GM21528 (cell line): ENCODE measurements around the gene RELN.
A peak's percentile ranks its signal among the peaks of the same experiment; 100 is the strongest.
"Not testable (repeated sequence)": the region's sequence is repeated elsewhere in the genome, so short reads cannot be mapped to it uniquely, and the experiment has no call there.

Experiments used
- ATAC-seq: cut with Tn5 transposase; IDR thresholded peaks from one replicate; pipeline ENCODE4 v1.9.1; 2021; ENCODE audit warnings: mild to moderate bottlenecking, moderate library complexity; ENCODE audit not compliant: unreplicated experiment, low FRiP score

Gene RELN

GRCh38 chr7:103857435-103857834 lies 132.0 kb downstream of the RELN start:
- no peak for ATAC-seq

DNA sequence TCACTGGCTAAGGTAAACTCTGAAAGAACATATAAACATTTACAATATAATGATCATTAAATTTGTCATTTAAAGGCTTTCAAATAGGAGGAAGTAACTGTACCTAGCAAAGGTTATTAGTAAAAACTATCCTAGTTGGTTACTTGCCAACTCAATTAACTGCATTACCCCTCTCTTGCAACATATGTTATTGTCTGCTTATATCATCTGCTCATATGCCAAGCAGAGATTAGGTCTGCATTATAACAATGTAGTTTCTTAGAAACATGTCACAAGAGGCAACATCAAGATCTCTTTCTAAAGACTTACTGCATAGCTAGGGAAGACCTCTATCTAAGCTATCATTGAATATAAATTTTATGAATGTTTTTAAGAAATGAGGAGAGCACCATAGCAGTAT lies 132.5 kb downstream of the RELN start:
- no peak for ATAC-seq

DNA sequence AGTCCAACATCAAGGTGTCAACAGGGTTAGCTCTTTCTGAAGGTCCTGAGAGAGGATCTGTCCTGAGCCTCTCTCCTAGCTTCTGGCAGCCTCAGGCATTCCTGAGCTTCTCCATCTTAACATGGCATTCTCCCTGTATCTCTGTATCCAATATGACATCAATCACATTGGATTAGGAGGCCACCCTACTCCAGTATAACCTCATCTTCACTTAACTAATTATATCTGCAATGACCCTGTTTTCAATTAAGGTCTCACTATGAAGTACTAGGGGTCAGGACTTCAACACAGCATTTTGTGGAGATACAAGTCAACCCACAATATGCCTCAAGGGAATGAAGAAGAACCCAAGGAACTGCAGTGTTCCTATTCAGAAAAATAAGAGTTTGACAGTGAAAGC lies 133.8 kb downstream of the RELN start:
- no peak for ATAC-seq

GRCh38 chr7:103854611-103855010 lies 134.8 kb downstream of the RELN start:
- no peak for ATAC-seq

GRCh38 chr7:103851357-103851756 lies 138.1 kb downstream of the RELN start:
- ATAC-seq = no peak

DNA sequence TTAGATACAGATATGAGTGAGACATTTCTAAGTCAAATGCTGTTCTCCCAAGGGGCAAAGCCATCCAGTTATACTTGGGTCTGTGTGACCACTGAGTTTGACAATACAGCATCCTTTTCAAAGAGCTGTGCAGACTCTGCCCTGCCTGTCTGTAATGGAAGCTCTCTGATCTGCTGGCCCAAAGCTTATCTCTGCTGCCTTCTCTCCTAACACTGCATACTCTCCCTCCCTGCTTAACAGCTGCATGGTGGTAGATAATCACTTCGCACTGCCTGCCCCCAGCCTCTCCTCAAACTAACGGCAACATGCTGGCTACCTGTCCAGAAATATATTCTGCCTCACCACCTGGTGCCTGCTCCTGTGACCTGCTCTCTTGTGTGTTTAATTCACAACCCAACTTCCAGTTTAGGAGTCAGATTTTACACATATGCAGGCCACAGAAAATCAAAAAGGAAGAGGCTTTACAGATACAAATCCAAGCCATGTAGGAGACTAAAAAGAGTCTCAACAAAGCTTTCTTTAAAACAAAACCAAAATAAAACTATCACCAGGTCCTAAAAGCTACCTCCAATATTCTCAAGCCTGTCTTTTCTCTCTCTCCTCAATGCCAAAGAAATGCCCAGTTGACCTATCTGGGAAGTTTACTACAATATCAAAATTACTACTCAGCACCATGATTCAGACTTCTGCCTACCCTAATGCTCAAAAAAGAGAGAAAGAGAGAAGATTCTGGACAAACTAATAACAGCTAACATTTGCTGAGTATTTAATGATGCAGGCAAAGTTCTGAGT lies 145.6 kb downstream of the RELN start:
- ATAC-seq = no peak

DNA sequence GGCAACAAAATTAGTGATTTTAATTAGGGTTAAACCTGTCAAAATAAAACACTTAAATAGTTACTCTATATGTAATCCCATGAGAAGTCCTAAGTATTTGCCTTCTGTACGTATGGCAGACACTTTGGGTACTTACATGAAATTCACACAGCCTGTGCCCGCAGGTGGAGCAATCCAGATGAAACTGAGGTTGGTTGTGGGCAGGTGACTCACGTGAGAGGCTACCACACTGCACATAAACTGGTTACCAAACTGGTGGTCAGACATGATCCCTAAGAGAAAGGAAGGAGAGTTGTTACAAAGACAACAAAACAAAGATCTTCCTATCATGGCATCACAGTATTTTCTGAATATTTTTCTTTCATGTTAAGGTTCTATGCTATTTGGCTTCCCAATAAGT lies 156.1 kb downstream of the RELN start:
- no peak for ATAC-seq

DNA sequence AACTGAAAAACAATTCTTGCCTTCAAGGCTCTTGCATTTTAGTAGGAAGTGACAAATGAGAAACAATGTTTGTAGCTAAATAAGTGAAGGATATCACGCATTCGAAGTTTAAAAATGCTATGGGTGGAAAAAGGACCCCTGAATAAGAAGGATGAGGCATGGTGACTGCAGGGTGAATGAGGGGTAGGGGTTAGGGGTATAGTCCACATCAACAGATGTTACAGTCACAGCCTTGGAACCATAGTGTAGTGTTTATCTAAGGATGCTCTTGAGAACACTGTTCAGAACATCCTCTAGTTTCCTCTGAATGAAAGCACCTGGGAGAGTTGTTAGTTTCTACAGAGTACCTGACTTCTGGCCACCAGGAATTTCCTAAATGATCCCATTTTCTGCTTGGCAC lies 157.0 kb downstream of the RELN start:
- no peak for ATAC-seq

- no peak for ATAC-seq
These were observed 165.2 kb downstream of the RELN start for GRCh38 chr7:103824251-103824650.

GRCh38 chr7:103823084-103823483 lies 166.4 kb downstream of the RELN start:
- no peak for ATAC-seq

- ATAC-seq = no peak
These were observed 168.4 kb downstream of the RELN start for GRCh38 chr7:103821092-103821491.

DNA sequence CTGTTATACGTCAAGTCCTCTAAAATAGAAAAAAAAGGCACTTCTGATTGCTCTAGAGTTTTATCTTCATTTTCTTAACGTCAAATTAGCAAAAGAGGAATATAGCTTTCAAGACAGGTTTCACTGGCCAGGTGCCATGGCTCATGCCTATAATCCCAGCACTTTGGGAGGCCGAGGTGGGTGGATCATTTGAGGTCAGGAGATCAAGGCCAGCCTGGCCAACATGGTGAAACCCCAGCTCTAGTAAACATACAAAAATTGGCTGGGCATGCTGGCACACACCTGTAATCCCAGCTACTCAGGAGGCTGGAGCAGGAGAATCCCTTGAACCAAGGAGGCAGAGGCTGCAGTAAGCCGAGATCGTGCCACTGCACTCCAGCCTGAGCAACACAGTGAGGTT lies 173.5 kb downstream of the RELN start:
- ATAC-seq = not testable (repeated sequence)

DNA sequence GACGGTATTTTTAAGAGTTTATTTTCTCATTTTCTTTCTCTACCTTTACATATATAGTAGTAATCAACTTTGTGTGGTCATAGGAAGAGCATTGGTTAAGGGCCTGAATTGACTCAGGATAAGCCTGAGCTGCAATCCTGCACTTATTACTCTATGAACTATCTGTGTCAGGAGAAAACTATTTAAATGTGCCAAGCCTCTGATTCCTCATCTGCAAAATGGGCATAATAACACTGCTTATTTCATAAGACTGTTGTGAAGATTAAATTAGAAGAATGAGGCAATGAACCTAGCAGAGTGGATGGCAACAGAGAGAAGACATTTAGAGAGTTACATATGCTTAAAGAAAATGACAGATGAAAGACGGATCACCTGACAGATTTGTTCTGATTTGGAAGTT lies 175.5 kb downstream of the RELN start:
- no peak for ATAC-seq

- ATAC-seq = peak; percentile 72
These were observed 177.5 kb downstream of the RELN start for GRCh38 chr7:103811997-103812396.

- ATAC-seq = no peak
These were observed 178.2 kb downstream of the RELN start for GRCh38 chr7:103811290-103811689.

DNA sequence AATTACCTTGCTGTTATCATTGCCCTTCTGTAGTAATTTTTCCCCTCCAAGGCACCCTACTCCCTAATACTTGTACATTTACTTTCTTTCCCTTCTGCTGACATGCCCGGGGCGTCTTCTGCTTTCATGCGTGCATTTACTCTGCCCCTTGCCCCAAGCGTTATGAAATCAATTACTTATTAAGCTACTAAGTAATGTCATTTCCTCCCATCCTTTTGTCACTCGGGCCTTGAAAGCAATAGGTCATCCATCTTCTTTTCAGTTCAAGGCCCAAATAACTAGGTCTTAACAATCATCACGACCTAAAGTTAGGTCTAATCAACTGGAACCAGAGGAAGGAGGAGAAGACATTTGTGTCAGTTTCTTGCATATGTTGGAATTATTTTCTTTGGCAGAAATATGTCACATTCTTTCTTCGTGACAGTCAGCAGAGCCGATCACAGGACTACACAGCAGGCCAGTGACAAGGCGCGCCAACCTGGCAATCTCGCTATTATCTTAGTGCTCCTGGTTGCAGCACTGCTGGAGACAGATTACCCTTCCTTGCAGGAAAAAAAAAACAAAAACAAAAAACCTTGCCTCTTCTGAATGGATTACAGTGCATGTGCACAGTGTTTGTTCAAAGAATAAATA lies 179.2 kb downstream of the RELN start:
- ATAC-seq = no peak

DNA sequence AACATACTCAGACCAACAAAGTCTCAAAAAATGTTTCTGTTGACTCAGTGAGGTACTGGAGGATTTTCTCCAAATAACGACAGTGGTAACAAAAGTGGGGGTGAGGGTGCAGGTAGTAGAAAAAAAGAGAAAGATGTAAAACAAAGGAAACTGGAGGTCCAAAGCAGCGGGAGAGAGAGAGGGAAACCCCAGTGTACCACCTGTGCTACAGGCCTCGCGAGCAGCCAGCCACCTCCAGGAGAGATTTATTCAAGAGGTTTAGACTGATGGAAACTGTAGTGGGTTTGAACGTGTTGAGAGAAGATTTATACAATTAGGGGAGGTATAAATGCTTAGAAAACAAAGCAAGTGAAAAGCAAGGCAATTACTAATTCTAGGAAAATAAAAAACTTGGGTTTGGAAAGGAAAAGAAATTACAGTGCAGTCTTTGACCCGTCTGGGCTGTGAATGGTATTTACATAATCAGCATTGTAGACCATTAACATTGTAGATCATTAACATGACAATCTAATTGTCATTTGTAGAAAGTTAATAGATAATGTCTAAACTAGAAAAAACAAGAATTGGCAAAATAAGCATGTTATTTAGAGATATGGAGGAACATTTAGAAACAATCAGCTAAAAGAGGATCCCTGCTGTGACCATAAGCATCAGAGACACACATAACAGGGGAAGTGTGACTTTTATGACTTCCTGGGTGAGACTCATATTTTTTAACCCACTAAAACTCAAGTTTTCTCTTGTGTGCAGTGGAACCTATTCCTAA lies 180.0 kb downstream of the RELN start:
- ATAC-seq = no peak

DNA sequence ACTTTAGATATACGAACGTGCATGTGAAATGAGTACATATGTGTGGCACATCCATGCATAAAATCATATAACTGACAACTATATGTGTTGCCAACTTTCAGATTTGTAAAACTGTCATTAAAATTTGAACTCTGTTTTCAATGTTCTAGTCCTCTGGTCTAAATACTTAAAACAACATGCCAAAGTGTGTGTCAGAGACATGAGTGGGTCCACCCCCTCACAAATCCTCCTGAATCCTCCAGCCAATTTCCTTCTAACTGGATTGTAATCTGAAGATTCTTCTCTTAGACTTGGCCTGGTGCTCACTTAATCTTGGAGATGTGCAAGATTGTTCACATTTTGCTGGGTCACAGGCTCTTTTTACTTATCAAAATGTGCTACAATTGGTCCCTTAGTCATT lies 184.1 kb downstream of the RELN start:
- no peak for ATAC-seq

- ATAC-seq = no peak
These were observed 185.8 kb downstream of the RELN start for GRCh38 chr7:103803631-103804030.

- no peak for ATAC-seq
These were observed 190.2 kb downstream of the RELN start for GRCh38 chr7:103799298-103799697.

DNA sequence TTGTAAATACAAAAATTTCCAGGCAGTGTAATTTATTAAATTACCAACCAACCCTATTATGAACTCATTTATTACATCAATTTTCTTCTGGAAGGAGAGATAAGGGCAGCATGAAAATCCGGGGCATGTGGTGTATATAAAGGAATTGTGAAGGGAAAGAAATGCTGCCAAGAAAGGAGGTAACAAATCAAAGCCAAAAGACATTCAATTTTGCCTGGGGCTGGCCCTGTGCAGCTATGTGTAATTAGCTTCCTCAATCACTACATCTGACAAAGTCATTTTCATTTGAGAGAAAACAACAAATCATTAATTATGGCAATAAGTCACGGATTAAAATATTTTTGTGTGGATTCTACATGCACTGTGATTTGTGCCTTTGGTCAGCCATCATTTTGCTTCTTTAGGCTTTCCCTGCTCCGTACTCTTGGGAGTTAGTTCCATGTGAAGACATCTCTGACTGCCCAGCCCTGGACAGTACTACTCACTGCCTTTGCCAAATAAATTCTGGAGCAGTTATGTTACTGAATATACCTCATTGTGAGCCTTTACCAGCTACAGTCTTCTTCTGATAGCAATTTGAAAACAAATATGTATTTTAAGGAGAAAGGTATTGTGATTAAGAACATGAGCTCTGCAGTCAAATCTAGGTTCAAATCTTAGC lies 191.7 kb downstream of the RELN start:
- no peak for ATAC-seq
